ENCODE results near the gene FHIT. TPM values are rescaled to one million over a fixed set of nuclear protein-coding genes. Genes with fewer than 3 reads are reported as not detected.

FHIT gene
- total and polyA plus RNA-seq, 10 of the 15 experiments (the other 5 are each of a cell fraction or from before 2014, with no cell fraction given), result 4.2 to 14.9 (median 9.4) TPM

DNA sequence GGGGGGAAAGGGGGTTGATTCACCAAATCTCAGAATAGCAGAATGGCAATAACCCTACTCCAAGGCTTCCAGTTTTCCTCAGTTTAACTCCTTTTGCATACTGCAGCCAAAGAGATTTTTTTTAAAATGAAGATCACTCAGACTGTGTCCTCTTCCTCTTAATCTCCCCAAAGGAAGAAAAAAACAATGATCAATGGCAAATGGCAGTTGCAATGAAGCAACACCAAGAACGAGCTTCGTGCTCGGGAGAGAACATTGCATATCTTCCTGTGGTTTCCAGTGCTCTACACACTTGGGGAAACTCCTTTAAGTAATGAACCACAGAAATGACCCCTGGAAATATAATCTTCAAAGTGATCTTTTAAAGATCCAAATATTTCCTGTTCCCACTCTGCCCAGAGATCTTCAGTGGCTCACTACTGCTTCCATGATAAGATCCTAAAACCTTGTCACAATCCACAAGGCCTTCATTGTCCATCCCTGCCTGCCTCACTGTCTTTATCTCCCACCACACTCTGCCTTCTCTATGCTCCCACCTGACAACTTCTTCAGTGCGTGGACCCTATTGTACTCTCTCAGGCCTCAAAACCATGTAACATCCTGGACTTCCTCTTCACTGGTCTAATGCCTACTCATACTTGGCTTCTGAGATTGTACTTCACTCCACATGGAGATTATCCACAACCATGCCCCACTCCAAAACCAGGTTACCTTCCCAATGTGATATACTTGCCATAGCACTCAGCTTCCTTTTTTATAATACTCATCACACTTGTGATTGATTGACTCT is 394.8 kb downstream of the FHIT start:
- no peak for DNase-seq (ENCODE audit: low read depth, low spot score)
- Histone ChIP-seq H3K36me3 (ENCODE audit: control insufficient read depth in 2 of 2, insufficient read depth in 2 of 2, low read length in 1 of 2) (no peaks in the 10 kb centered on the region), H3K27ac (ENCODE audit: control insufficient read depth, insufficient read depth) (no peak overlapping the region), H3K9me3 (replicated peaks; ENCODE audit: control insufficient read depth, insufficient read depth, low read length) (no peaks in the 10 kb centered on the region), H3K9ac (ENCODE audit: control insufficient read depth, insufficient read depth, low read length) (no peak overlapping the region), H3K4me1 (ENCODE audit: control insufficient read depth, insufficient read depth, low read length) (no peaks in the 10 kb centered on the region), H3K4me3 (no peak overlapping the region), H4K20me1 (ENCODE audit: control insufficient read depth, insufficient read depth) (no peaks in the 10 kb centered on the region), H3K4me2 (ENCODE audit: control insufficient read depth, insufficient read depth) (no peak overlapping the region), H3K79me2 (ENCODE audit: control insufficient read depth, insufficient read depth, low read length) (no peaks in the 10 kb centered on the region), H3K27me3 (replicated peaks in 1 of 2; ENCODE audit: control insufficient read depth in 2 of 2, insufficient read depth in 2 of 2, low read length in 1 of 2) (no peaks in the 10 kb centered on the region), H2AFZ (ENCODE audit: control insufficient read depth, low read depth, low read length) (no peak overlapping the region)
- no peak for FAIRE-seq
- no peak for ATAC-seq
- no peak for TF ChIP-seq CBX3 (IDR thresholded peaks at IDR 0.05; ENCODE audit: borderline replicate concordance, low read depth)
- no peak for TF ChIP-seq CBX5 (IDR thresholded peaks at IDR 0.05; ENCODE audit: low read depth)
- TF ChIP-seq FOXK2 (IDR thresholded peaks at IDR 0.05), result no peak
- TF ChIP-seq LARP7 (IDR thresholded peaks at IDR 0.05), result no peak
- no peak for TF ChIP-seq KLF5 (IDR thresholded peaks at IDR 0.05; ENCODE audit: partially characterized antibody)
- no peak for TF ChIP-seq MTA2 (IDR thresholded peaks at IDR 0.05; ENCODE audit: low read depth)
- TF ChIP-seq TBL1XR1 (IDR thresholded peaks at IDR 0.05; ENCODE audit: low read depth, low read length), result no peak
- TF ChIP-seq ZNF384 (IDR thresholded peaks at IDR 0.05; ENCODE audit: borderline replicate concordance, low read depth, low read length), result no peak
- TF ChIP-seq, protein P1, sequence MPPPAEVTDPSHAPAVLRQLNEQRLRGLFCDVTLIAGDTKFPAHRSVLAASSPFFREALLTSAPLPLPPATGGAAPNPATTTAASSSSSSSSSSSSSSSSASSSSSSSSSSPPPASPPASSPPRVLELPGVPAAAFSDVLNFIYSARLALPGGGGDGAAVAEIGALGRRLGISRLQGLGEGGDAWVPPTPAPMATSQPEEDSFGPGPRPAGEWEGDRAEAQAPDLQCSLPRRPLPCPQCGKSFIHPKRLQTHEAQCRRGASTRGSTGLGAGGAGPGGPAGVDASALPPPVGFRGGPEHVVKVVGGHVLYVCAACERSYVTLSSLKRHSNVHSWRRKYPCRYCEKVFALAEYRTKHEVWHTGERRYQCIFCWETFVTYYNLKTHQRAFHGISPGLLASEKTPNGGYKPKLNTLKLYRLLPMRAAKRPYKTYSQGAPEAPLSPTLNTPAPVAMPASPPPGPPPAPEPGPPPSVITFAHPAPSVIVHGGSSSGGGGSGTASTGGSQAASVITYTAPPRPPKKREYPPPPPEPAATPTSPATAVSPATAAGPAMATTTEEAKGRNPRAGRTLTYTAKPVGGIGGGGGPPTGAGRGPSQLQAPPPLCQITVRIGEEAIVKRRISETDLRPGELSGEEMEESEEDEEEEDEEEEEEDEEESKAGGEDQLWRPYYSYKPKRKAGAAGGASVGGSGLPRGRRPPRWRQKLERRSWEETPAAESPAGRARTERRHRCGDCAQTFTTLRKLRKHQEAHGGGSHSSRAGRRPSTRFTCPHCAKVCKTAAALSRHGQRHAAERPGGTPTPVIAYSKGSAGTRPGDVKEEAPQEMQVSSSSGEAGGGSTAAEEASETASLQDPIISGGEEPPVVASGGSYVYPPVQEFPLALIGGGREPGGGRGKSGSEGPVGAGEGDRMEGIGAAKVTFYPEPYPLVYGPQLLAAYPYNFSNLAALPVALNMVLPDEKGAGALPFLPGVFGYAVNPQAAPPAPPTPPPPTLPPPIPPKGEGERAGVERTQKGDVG (CRISPR knock-in tag; IDR thresholded peaks at IDR 0.05), result no peak
- CTCF ChIA-PET, result no interaction called here
- RAD21 ChIA-PET (ENCODE audit: unreplicated experiment), result no interaction called here
- POLR2A ChIA-PET, result no interaction called here
- BruUV-seq (replicated peaks), result no TSS peak
- 90% methylated on average over 4 of the region's 4 CpGs for WGBS (ENCODE audit: insufficient coverage, insufficient replicate concordance, low lambda C conversion rate, missing lambda C conversion rate)
- in situ Hi-C loops (cut with MboI) (no loop called here), intact Hi-C loops (cut with micrococcal nuclease; ENCODE audit: unreplicated experiment) (no loop called here)
- SMC1A ChIA-PET (ENCODE audit: uncharacterized antibody, unreplicated experiment), result interaction anchor here (0.6 to 1.7 kb wide), 2 partner anchors 8 to 1064 kb away, joined by 3 read pairs; no protein-coding TSS in a partner anchor
